Measurements from ENCODE around the gene COBL. TPM values are rescaled to one million over a fixed set of nuclear protein-coding genes. Genes with fewer than 3 reads are reported as not detected.

COBL gene
- total RNA-seq, 4 donors from 2014 or later, result 17.2 to 59.7 (median 31.0) TPM

DNA sequence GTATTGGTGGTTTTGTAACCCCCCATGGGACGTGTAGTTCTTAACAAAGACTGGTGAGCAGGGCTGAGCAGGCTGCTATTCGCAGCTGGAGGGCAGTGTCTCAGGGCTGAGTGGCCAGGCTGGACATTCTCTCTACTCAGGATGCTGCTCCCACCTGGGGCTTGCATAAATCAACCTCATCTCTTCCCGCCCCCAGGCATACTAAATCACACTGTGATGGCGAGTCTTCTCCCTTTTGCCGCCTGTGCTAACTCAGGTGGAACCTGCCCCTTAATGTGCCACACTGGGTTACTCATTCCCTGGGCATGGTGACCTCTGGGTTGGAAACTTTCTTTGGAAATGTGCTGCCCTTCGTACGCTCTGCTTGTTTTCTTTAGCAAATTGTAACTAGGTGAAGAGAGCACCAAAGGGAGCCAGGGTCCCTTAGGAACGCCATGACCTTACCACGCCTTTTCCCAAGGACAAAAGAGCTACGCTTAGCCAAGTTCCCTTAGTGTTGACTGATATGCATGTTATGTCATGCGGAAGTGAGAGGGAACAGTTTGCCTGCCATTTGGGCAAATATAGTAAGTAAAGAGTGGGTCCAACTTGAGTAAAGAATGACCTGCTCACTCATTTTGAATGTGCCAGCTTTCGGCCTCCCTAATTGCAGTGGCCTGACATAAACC lies 40.4 kb upstream of the COBL start:
- Histone ChIP-seq H3K27me3 (no peaks in the 10 kb centered on the region), H3K9me3 (no peaks in the 10 kb centered on the region), H3K36me3 (no peaks in the 10 kb centered on the region), H3K27ac (no peak overlapping the region), H3K4me3 (no peak overlapping the region), H3K4me1 (no peaks in the 10 kb centered on the region)
- no peak for TF ChIP-seq EP300 (IDR thresholded peaks at IDR 0.05)
- TF ChIP-seq, protein P1, sequence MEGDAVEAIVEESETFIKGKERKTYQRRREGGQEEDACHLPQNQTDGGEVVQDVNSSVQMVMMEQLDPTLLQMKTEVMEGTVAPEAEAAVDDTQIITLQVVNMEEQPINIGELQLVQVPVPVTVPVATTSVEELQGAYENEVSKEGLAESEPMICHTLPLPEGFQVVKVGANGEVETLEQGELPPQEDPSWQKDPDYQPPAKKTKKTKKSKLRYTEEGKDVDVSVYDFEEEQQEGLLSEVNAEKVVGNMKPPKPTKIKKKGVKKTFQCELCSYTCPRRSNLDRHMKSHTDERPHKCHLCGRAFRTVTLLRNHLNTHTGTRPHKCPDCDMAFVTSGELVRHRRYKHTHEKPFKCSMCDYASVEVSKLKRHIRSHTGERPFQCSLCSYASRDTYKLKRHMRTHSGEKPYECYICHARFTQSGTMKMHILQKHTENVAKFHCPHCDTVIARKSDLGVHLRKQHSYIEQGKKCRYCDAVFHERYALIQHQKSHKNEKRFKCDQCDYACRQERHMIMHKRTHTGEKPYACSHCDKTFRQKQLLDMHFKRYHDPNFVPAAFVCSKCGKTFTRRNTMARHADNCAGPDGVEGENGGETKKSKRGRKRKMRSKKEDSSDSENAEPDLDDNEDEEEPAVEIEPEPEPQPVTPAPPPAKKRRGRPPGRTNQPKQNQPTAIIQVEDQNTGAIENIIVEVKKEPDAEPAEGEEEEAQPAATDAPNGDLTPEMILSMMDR (IDR thresholded peaks at IDR 0.05), result no peak
- TF ChIP-seq POLR2AphosphoS5 (IDR thresholded peaks at IDR 0.05), result no peak
- no peak for TF ChIP-seq POLR2A (IDR thresholded peaks at IDR 0.05)
- 90 to 92% methylated on average over 6 to 8 of the region's 12 CpGs for WGBS, 2 donors (ENCODE audit: low coverage in 1 of 2)
- no peak for ATAC-seq

DNA sequence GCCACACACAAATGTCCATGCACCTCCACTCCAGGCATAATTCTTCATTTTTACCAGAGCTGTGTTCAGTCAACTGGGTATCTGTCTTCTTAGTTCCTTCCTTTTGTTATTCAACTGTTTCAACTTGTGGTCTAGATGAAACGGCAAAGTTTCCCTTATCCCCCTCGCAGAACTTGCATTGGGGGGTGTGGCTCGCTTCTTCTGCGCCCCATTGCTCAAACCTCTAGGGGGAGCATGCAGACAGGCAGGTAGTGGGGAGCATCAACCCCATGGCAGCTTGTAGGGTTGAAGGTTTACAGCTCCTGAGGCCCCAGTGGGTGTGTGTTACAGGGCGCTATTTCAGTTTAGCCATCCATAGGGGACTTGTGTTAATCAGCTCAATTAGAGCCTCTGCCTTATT lies 38.3 kb upstream of the COBL start:
- no peak for ATAC-seq
- Histone ChIP-seq H3K27ac (no peak overlapping the region), H3K4me1 (no peaks in the 10 kb centered on the region), H3K9me3 (no peaks in the 10 kb centered on the region), H3K4me3 (no peak overlapping the region), H3K27me3 (no peaks in the 10 kb centered on the region), H3K36me3 (no peaks in the 10 kb centered on the region)
- 85% methylated on average over 4 to 5 of the region's 5 CpGs for WGBS, 2 donors (ENCODE audit: low coverage in 1 of 2)
- TF ChIP-seq EP300 (IDR thresholded peaks at IDR 0.05), result no peak
- TF ChIP-seq POLR2A (IDR thresholded peaks at IDR 0.05), result no peak
- TF ChIP-seq, protein P1 (IDR thresholded peaks at IDR 0.05), result no peak
- no peak for TF ChIP-seq POLR2AphosphoS5 (IDR thresholded peaks at IDR 0.05)

- Histone ChIP-seq H3K36me3 (no peaks in the 10 kb centered on the region), H3K27me3 (no peaks in the 10 kb centered on the region), H3K4me3 (no peak overlapping the region), H3K9me3 (no peaks in the 10 kb centered on the region), H3K4me1 (no peaks in the 10 kb centered on the region), H3K27ac (no peak overlapping the region)
- no peak for TF ChIP-seq POLR2AphosphoS5 (IDR thresholded peaks at IDR 0.05)
- ATAC-seq, result no peak
- WGBS, 2 donors (ENCODE audit: low coverage in 1 of 2), result 90 to 100% methylated on average over 2 of the region's 2 CpGs
These were observed 37.8 kb upstream of the COBL start for GRCh38 chr7:51354434-51354833.

DNA sequence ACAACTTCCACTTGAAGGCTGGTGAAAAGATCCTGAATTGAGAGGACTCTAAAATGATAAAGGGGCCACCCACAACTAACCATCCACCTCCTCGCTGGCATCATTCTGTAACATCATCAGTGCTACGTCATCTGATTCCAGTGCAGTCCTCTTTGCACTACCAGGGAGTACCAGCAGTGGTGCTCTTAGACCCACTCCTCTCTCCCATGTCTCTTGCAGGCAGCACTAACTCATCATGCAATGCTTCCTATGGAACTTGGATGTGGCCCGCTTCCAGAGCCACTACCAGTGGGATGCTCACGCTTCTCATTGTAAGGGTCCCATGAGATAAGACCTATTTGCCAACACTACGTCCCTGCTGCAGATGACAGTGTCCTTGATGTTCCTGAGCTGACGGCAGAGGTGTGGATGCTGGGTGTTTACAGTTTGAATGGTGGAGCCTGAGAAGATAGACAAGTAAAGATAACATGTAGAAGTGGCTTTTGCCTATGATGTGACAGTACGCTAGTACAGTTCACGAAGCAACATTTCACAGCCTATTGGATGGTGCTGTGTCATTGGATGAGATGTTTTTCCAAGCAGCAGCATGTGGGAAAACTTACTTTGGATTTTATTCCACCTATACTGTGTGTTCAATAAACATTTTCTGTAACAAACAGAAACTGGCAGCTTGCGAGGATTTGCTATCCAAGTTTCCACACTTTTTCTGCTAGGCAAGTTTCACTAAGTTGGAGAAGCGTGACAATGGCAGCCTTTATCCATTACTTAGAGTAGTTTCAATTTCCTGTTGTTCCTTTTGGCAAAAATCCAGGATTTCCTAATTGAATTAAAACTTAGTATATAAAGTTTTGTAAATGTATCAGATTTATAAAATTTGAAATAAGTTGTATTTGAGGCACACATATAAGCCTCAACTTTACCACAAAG lies 35.8 kb upstream of the COBL start:
- Histone ChIP-seq H3K9me3 (no peaks in the 10 kb centered on the region), H3K4me3 (no peak overlapping the region), H3K36me3 (no peaks in the 10 kb centered on the region), H3K4me1 (no peaks in the 10 kb centered on the region), H3K27me3 (no peaks in the 10 kb centered on the region), H3K27ac (no peak overlapping the region)
- no peak for TF ChIP-seq POLR2A (IDR thresholded peaks at IDR 0.05)
- ATAC-seq, result no peak
- WGBS, 2 donors (ENCODE audit: low coverage in 1 of 2), result 75 to 79% methylated on average over 4 to 7 of the region's 10 CpGs

GRCh38 chr7:51351661-51352060 lies 35.1 kb upstream of the COBL start:
- Histone ChIP-seq H3K9me3 (no peaks in the 10 kb centered on the region), H3K27ac (no peak overlapping the region), H3K36me3 (no peaks in the 10 kb centered on the region), H3K27me3 (no peaks in the 10 kb centered on the region), H3K4me3 (no peak overlapping the region), H3K4me1 (no peaks in the 10 kb centered on the region)
- WGBS, 2 donors (ENCODE audit: low coverage in 1 of 2), result 75 to 89% methylated on average over 4 to 5 of the region's 5 CpGs
- TF ChIP-seq, protein P1 (IDR thresholded peaks at IDR 0.05), result no peak
- TF ChIP-seq POLR2A (IDR thresholded peaks at IDR 0.05) (no peak), EP300 (IDR thresholded peaks at IDR 0.05) (no peak), POLR2AphosphoS5 (IDR thresholded peaks at IDR 0.05) (no peak)
- no peak for ATAC-seq

DNA sequence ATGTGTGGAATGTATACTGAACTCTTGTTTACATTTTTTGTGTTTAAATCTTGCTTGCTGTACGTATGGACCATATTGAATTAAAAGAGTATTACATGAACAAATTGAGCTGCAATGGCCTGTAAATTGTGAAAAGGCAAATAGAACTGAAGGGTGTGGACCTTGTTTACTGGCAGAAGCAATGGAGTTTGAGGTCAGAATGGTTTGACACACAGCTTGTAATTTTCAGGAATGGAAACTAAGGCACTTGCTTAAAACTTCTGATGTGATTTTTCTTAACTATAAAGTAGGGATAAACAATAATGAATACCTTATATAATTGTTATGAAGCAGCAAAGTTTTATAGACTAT lies 33.9 kb upstream of the COBL start:
- TF ChIP-seq, protein P1 (IDR thresholded peaks at IDR 0.05), result no peak
- TF ChIP-seq POLR2A (IDR thresholded peaks at IDR 0.05) (no peak), EP300 (IDR thresholded peaks at IDR 0.05) (no peak), POLR2AphosphoS5 (IDR thresholded peaks at IDR 0.05) (no peak)

More for the DNA sequence above, 33.9 kb upstream of the COBL start:
- 56% methylated on average over 1 of the region's 1 CpG; no CpG with 5 or more reads in 1 of the 2 donors for WGBS, 2 donors (ENCODE audit: low coverage in 1 of 2)
- Histone ChIP-seq H3K4me3 (no peak overlapping the region), H3K27ac (no peak overlapping the region), H3K36me3 (no peaks in the 10 kb centered on the region), H3K4me1 (no peaks in the 10 kb centered on the region), H3K27me3 (no peaks in the 10 kb centered on the region), H3K9me3 (no peaks in the 10 kb centered on the region)
- ATAC-seq, result no peak
